ENCODE results near the gene CEACAM21. TPM values are rescaled to one million over a fixed set of nuclear protein-coding genes. Genes with fewer than 3 reads are reported as not detected.
A peak's percentile ranks its signal among the peaks of the same experiment; 100 is the strongest.

Gene CEACAM21
- total RNA-seq, 4 donors from 2014 or later, result 0.60 to 2.2 (median 0.87) TPM; not detected in 1

DNA sequence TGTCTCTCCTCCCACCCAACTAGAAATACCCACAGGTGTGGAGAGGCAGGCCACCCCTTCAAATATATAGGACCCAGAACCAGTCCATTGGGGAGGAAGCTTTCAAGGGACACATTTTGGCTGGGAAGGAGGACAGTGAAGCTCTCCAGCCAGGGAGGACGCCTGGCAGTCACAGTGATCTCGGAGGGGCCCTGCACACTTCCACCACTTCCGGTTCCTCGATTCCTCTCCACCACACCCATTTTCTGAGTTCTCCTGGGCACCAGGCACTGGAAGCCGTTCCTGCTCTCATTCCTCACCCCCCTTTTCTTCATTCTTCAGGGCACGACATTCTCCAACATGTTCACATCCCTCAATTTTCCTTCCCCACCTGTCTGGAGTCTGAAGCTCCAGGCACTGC lies 30.4 kb upstream of the CEACAM21 start:
- 47 to 65% methylated on average over 6 of the region's 6 CpGs for WGBS, 2 donors
- Histone ChIP-seq H3K9me3 (no peaks in the 10 kb centered on the region), H3K27ac (peak overlapping the region in 3 of 4 donors; percentile 38 to 67 (median 64)), H3K4me1 (peaks cover 0 to 15% (median 2%) of the 10 kb centered on the region in 4 donors), H3K27me3 (peaks cover 0 to 13% of the 10 kb centered on the region in 2 donors), H3K36me3 (no peaks in the 10 kb centered on the region), H3K4me3 (peak overlapping the region in 1 of 4 donors; percentile 8)
- DNase-seq (ENCODE audit: low spot score in 2 of 2), result no peak
- no peak for TF ChIP-seq EP300 (IDR thresholded peaks at IDR 0.05)
- TF ChIP-seq, protein P1, sequence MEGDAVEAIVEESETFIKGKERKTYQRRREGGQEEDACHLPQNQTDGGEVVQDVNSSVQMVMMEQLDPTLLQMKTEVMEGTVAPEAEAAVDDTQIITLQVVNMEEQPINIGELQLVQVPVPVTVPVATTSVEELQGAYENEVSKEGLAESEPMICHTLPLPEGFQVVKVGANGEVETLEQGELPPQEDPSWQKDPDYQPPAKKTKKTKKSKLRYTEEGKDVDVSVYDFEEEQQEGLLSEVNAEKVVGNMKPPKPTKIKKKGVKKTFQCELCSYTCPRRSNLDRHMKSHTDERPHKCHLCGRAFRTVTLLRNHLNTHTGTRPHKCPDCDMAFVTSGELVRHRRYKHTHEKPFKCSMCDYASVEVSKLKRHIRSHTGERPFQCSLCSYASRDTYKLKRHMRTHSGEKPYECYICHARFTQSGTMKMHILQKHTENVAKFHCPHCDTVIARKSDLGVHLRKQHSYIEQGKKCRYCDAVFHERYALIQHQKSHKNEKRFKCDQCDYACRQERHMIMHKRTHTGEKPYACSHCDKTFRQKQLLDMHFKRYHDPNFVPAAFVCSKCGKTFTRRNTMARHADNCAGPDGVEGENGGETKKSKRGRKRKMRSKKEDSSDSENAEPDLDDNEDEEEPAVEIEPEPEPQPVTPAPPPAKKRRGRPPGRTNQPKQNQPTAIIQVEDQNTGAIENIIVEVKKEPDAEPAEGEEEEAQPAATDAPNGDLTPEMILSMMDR (IDR thresholded peaks at IDR 0.05), result no peak
- no peak for TF ChIP-seq POLR2A (IDR thresholded peaks at IDR 0.05)

DNA sequence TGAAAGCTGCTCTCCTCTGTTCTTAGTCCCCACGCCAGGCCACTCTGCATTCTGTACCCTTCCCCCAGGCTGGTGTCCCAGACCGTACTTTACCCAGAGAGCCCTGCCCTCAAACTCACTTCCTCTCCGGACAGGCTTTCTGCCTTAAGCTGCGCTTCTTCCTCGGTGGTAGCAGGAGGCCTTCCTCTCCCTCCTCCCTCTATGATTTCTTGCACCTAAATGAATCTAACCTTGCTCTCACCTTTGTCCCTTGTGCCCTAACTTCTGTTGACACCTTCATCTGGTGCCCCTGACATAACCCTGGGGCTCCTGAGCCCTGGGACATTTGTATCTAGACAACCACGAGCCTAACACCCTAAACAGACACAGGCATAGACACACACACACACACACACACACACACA lies 29.6 kb upstream of the CEACAM21 start:
- Histone ChIP-seq H3K4me1 (peaks cover 0 to 15% (median 2%) of the 10 kb centered on the region in 4 donors), H3K27ac (peak overlapping the region in 3 of 4 donors; percentile 14 to 64 (median 38)), H3K27me3 (peaks cover 0 to 13% of the 10 kb centered on the region in 2 donors), H3K9me3 (no peaks in the 10 kb centered on the region), H3K4me3 (peak overlapping the region in 1 of 4 donors; percentile 8), H3K36me3 (no peaks in the 10 kb centered on the region)
- WGBS, 2 donors, result 42 to 46% methylated on average over 6 of the region's 6 CpGs
- no peak for DNase-seq (ENCODE audit: low spot score in 2 of 2)
- TF ChIP-seq, protein P1 (IDR thresholded peaks at IDR 0.05), result no peak
- peak in 1 of 2 donors; percentile 38 for TF ChIP-seq EP300 (IDR thresholded peaks at IDR 0.05)

DNA sequence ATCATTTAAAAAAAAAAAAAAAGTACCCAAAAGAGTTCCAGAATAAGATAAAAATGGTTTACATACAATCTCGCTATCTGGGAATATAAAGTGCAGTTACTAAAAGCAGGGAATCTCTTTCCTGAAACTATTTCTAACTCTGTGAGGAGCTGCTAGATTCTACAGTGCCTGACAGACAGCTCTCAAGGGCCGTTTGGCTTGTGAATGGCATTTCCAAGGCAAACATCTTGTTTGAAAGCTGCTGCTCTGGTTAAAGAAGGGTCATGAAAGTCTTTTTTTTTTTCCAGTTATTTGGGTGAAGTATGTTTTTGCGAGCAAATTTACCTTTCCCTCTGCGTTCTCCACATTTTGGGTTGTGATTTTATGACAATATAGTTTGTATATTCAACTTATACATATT lies 29.0 kb upstream of the CEACAM21 start:
- H3K27me3 ChIP-seq, result peaks cover 0 to 13% of the 10 kb centered on the region in 2 donors
- no peak for DNase-seq (ENCODE audit: low spot score in 2 of 2)
- no peaks in the 10 kb centered on the region for H3K36me3 ChIP-seq
- 69 to 77% methylated on average over 4 of the region's 4 CpGs for WGBS, 2 donors
- H3K27ac ChIP-seq, result peak overlapping the region in 1 of 4 donors; percentile 64
- no peaks in the 10 kb centered on the region for H3K9me3 ChIP-seq
- TF ChIP-seq POLR2A (IDR thresholded peaks at IDR 0.05), result no peak
- TF ChIP-seq EP300 (IDR thresholded peaks at IDR 0.05), result no peak
- TF ChIP-seq, protein P1 (IDR thresholded peaks at IDR 0.05), result no peak
- no peak overlapping the region for H3K4me3 ChIP-seq
- H3K4me1 ChIP-seq, result peaks cover 0 to 15% (median 2%) of the 10 kb centered on the region in 4 donors

DNA sequence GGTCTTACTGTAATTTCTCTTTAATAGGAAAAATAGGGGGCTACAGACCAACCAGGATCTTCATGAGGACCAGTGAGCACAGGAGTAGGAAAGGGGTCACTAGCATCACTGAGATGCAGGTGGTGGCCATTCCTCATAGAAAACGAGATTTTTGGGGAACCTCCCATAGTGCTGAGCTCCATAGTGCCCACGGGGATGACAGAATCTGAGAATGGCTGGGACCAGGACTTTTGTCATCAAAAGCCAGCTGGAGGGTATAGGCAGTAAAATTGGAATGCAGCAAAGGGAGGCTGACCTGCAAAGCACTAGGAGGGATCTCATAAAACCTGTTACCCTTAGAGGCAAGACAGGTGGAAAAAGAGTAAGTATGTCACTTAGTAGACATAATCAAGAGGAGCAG lies 28.4 kb upstream of the CEACAM21 start:
- Histone ChIP-seq H3K4me3 (no peak overlapping the region), H3K36me3 (no peaks in the 10 kb centered on the region), H3K27ac (no peak overlapping the region), H3K27me3 (peaks cover 0 to 11% of the 10 kb centered on the region in 2 donors), H3K9me3 (no peaks in the 10 kb centered on the region), H3K4me1 (peaks cover 0 to 15% (median 2%) of the 10 kb centered on the region in 4 donors)
- DNase-seq (ENCODE audit: low spot score in 2 of 2), result no peak
- TF ChIP-seq POLR2A (IDR thresholded peaks at IDR 0.05) (no peak), EP300 (IDR thresholded peaks at IDR 0.05) (no peak)
- TF ChIP-seq, protein P1 (IDR thresholded peaks at IDR 0.05), result no peak
- 39 to 64% methylated on average over 2 of the region's 2 CpGs for WGBS, 2 donors

DNA sequence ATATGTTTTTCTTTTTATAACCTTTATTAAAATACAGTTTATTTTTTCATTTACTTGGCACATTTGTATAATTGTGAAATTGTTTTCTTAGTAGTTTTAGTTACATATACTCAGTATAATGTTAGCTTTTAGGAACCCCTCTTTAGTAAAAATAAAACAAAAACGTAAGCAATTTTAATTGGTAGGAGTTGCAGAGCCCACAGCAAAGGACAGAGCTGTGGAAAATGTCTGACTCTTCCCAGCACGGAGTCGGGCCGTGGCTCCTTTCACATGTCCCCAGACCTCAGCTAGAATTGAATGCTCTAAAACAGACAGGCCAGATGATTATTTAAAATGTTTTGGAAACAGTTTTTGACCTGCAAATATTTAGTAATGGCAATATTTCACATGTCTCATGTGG lies 27.9 kb upstream of the CEACAM21 start:
- H3K4me1 ChIP-seq, result peaks cover 0 to 15% (median 2%) of the 10 kb centered on the region in 4 donors
- peaks cover 0 to 9% of the 10 kb centered on the region in 2 donors for H3K27me3 ChIP-seq
- peak overlapping the region in 1 of 4 donors; percentile 80 for H3K27ac ChIP-seq
- TF ChIP-seq EP300 (IDR thresholded peaks at IDR 0.05), result no peak
- TF ChIP-seq POLR2A (IDR thresholded peaks at IDR 0.05), result no peak
- TF ChIP-seq, protein P1 (IDR thresholded peaks at IDR 0.05), result no peak
- no peaks in the 10 kb centered on the region for H3K9me3 ChIP-seq
- DNase-seq (ENCODE audit: low spot score in 2 of 2), result no peak
- 26 to 33% methylated on average over 4 of the region's 4 CpGs for WGBS, 2 donors
- H3K36me3 ChIP-seq, result no peaks in the 10 kb centered on the region
- no peak overlapping the region for H3K4me3 ChIP-seq

All from tibial nerve (tissue), 4 donors.